IMR-90 (cell line): ENCODE data around the gene OCEL1. TPM values are rescaled to one million over a fixed set of nuclear protein-coding genes. Genes with fewer than 3 reads are reported as not detected.
A peak's percentile ranks its signal among the peaks of the same experiment; 100 is the strongest.

Experiments used
- ATAC-seq: fragments of 200-7000 bp; cut with Tn5 transposase; 2 replicates; pipeline ENCODE4 v1.9.1; 2020; ENCODE audit warnings: low read depth, mild to moderate bottlenecking, moderate library complexity
- BruUV-seq: library from RNA; stranded (reverse); fragments of 400-500 nt; replicated peaks from 2 replicates; lab custom pipeline; 2021; lab: Mats Ljungman, UMichigan
- CTCF ChIA-PET: fragments of 300-600 bp; formaldehyde crosslinking; extraction: SDS; loops from one replicate; lab custom pipeline; 2021; ENCODE audit warnings: antibody characterized with exemption; lab: Yijun Ruan, JAX
- POLR2A ChIA-PET: fragments of 300-600 bp; sonication (Branson Sonifier 250); formaldehyde crosslinking; loops from one replicate; lab custom pipeline; 2022; ENCODE audit warnings: antibody characterized with exemption; ENCODE audit not compliant: unreplicated experiment; lab: Charles Lee
- DNase-seq: peaks from one replicate; pipeline ENCODE4 v3.0.0; 2013
- H2AFZ ChIP-seq: replicated peaks from 2 replicates; pipeline ENCODE3; 2013; ENCODE audit warnings: low read length, mild to moderate bottlenecking; ENCODE audit not compliant: poor library complexity
- H2AK5ac ChIP-seq: 2 replicates; pipeline ENCODE4 v1.6.1; 2013; ENCODE audit warnings: low read depth, low read length, inconsistent platforms
- H2AK9ac ChIP-seq: replicated peaks from 2 replicates; pipeline ENCODE3; 2013; ENCODE audit warnings: mild to moderate bottlenecking, low read depth, low read length, moderate library complexity; ENCODE audit not compliant: poor library complexity
- H2BK120ac ChIP-seq: 2 replicates; pipeline ENCODE4 v1.6.1; 2013; ENCODE audit warnings: low read depth, low read length, inconsistent platforms
- H2BK15ac ChIP-seq: 3 replicates; pipeline ENCODE4 v1.6.1; 2013; ENCODE audit warnings: low read depth, low read length, inconsistent platforms
- H2BK20ac ChIP-seq: 2 replicates; pipeline ENCODE4 v1.6.1; 2013; ENCODE audit warnings: low read depth, mild to moderate bottlenecking, inconsistent platforms, low read length, moderate library complexity
- H2BK5ac ChIP-seq: 2 replicates; pipeline ENCODE4 v1.6.1; 2013; ENCODE audit warnings: mild to moderate bottlenecking, low read depth, low read length, inconsistent platforms; ENCODE audit not compliant: poor library complexity, severe bottlenecking
- H3K14ac ChIP-seq: replicated peaks from 2 replicates; pipeline ENCODE4 v1.6.1; 2013; ENCODE audit warnings: low read depth, low read length, inconsistent platforms
- H3K18ac ChIP-seq: 2 replicates; pipeline ENCODE4 v1.6.1; 2013; ENCODE audit warnings: low read depth, low read length, control low read depth
- H3K23ac ChIP-seq: 2 replicates; pipeline ENCODE4 v1.6.1; 2013; ENCODE audit warnings: low read depth, low read length, inconsistent platforms
- H3K27ac ChIP-seq: 2 replicates; pipeline ENCODE4 v1.5.1; 2013; ENCODE audit warnings: mild to moderate bottlenecking, control low read depth, low read length; ENCODE audit not compliant: insufficient read depth
- H3K27me3 ChIP-seq: 2 replicates; pipeline ENCODE4 v1.6.1; 2013; ENCODE audit warnings: low read length; ENCODE audit not compliant: control insufficient read depth, insufficient read depth
- H3K36me3 ChIP-seq: 2 replicates; pipeline ENCODE4 v1.6.1; 2013; ENCODE audit warnings: low read length, mixed read lengths; ENCODE audit not compliant: control insufficient read depth, insufficient read depth
- H3K4ac ChIP-seq: 2 replicates; pipeline ENCODE4 v1.6.1; 2013; ENCODE audit warnings: low read depth, low read length, inconsistent platforms
- H3K4me1 ChIP-seq: 2 replicates; pipeline ENCODE4 v1.6.1; 2013; ENCODE audit warnings: low read length, mixed read lengths; ENCODE audit not compliant: control insufficient read depth, insufficient read depth
- H3K4me2 ChIP-seq: 2 replicates; pipeline ENCODE4 v1.6.1; 2013; ENCODE audit warnings: low read depth, mild to moderate bottlenecking, control low read depth, low read length, moderate library complexity
- H3K4me3 ChIP-seq: 2 replicates; pipeline ENCODE4 v1.5.1; 2013; ENCODE audit warnings: low read depth, mild to moderate bottlenecking, control low read depth, low read length, moderate library complexity; ENCODE audit not compliant: insufficient read depth
- H3K56ac ChIP-seq: 2 replicates; pipeline ENCODE4 v1.6.1; 2013; ENCODE audit warnings: low read length, inconsistent platforms; ENCODE audit not compliant: insufficient read depth; ENCODE audit errors: extremely low read depth
- H3K79me1 ChIP-seq, 2 experiments: 2 replicates each; pipeline ENCODE4 v1.6.1; 2013; ENCODE audit warnings: low read length in 2 of 2, inconsistent platforms in 1 of 2, low read depth in 1 of 2
- H3K9ac ChIP-seq: 2 replicates; pipeline ENCODE4 v1.6.1; 2013; ENCODE audit warnings: low read depth, low read length, control low read depth
- H3K9me1 ChIP-seq: 2 replicates; pipeline ENCODE4 v1.6.1; 2013; ENCODE audit warnings: low read length, inconsistent platforms; ENCODE audit not compliant: insufficient read depth
- H3K9me3 ChIP-seq: 2 replicates; pipeline ENCODE4 v1.6.1; 2013; ENCODE audit warnings: low read length; ENCODE audit not compliant: control insufficient read depth, insufficient read depth
- H4K20me1 ChIP-seq: 2 replicates; pipeline ENCODE4 v1.6.1; 2013; ENCODE audit warnings: low read length, inconsistent platforms; ENCODE audit not compliant: insufficient read depth
- H4K5ac ChIP-seq: 2 replicates; pipeline ENCODE4 v1.6.1; 2013; ENCODE audit warnings: mild to moderate bottlenecking, low read depth, low read length, control low read depth
- H4K8ac ChIP-seq, 2 experiments: 2 replicates each; pipeline ENCODE4 v1.6.1; 2013; ENCODE audit warnings: low read depth in 2 of 2, low read length in 2 of 2, control low read depth in 1 of 2, inconsistent platforms in 1 of 2
- H4K91ac ChIP-seq: 2 replicates; pipeline ENCODE4 v1.6.1; 2013; ENCODE audit warnings: low read depth, low read length, inconsistent platforms; ENCODE audit not compliant: insufficient read depth
- BHLHE40 ChIP-seq: fragments of 150-350 bp; IDR thresholded peaks from 2 replicates; pipeline ENCODE4 v1.6.1; 2016; ENCODE audit warnings: mild to moderate bottlenecking, low read depth, low read length
- CEBPB ChIP-seq: IDR thresholded peaks from 2 replicates; pipeline ENCODE4 v1.6.1; 2012; ENCODE audit warnings: low read depth, low read length, improper control_type of control experiment
- CHD1 ChIP-seq: IDR thresholded peaks from 2 replicates; pipeline ENCODE4 v1.6.1; 2012; ENCODE audit warnings: low read depth, low read length, improper control_type of control experiment
- CTCF ChIP-seq: conservative IDR thresholded peaks from 2 replicates; pipeline ENCODE4 v1.5.1; 2012; ENCODE audit warnings: mild to moderate bottlenecking, low read depth, low read length, improper control_type of control experiment
- MAFK ChIP-seq: IDR thresholded peaks from 2 replicates; pipeline ENCODE4 v1.6.1; 2012; ENCODE audit warnings: low read depth, low read length, improper control_type of control experiment
- MAZ ChIP-seq: IDR thresholded peaks from 2 replicates; pipeline ENCODE4 v1.6.1; 2012; ENCODE audit warnings: low read depth, mild to moderate bottlenecking, low read length, improper control_type of control experiment, moderate library complexity, borderline replicate concordance
- MXI1 ChIP-seq: IDR thresholded peaks from 2 replicates; pipeline ENCODE4 v1.6.1; 2012; ENCODE audit warnings: low read depth, mild to moderate bottlenecking, low read length, moderate library complexity, borderline replicate concordance
- POLR2A ChIP-seq: IDR thresholded peaks from 2 replicates; pipeline ENCODE4 v1.6.1; 2012; ENCODE audit warnings: mild to moderate bottlenecking, low read depth, low read length
- RAD21 ChIP-seq: IDR thresholded peaks from 2 replicates; pipeline ENCODE4 v1.6.1; 2012; ENCODE audit warnings: low read length, improper control_type of control experiment
- RCOR1 ChIP-seq: IDR thresholded peaks from 2 replicates; pipeline ENCODE4 v1.6.1; 2012; ENCODE audit warnings: mild to moderate bottlenecking, low read length, improper control_type of control experiment; ENCODE audit not compliant: insufficient replicate concordance
- SMC3 ChIP-seq: fragments of 150-350 bp; IDR thresholded peaks from 2 replicates; pipeline ENCODE4 v1.6.1; 2016; ENCODE audit warnings: low read depth, mild to moderate bottlenecking, antibody characterized with exemption, low read length, moderate library complexity
- USF2 ChIP-seq: fragments of 150-350 bp; IDR thresholded peaks from 2 replicates; pipeline ENCODE4 v1.6.1; 2017; ENCODE audit warnings: mild to moderate bottlenecking, antibody characterized with exemption, low read length, low read depth
- WGBS, 2 experiments: methylation state at CpG; one replicate each; pipeline versions ENCODE4 v1.1.5 to v1.1.7; 2013; ENCODE audit warnings: missing lambda C conversion rate in 2 of 2; ENCODE audit not compliant: insufficient read length in 1 of 2; ENCODE audit errors: extremely low coverage in 2 of 2; 5-methylcytosine and 5-hydroxymethylcytosine counted together
- dilution Hi-C: fragments of 300-500 bp; cut with HindIII; formaldehyde crosslinking; loops from one replicate; pipeline ENCODE4 v1.14.3; 2018; ENCODE audit warnings: low sequenced_read_pairs; ENCODE audit not compliant: unreplicated experiment
- in situ Hi-C: fragments of 300-500 bp; cut with MboI; formaldehyde crosslinking; loops from 3 replicates; pipeline ENCODE4 v1.14.3; 2019; ENCODE audit warnings: low sequenced_read_pairs, inconsistent platforms, mixed read lengths
- intact Hi-C: fragments of 100-400 bp; cut with micrococcal nuclease; formaldehyde crosslinking; loops from 2 replicates; pipeline ENCODE4 v1.10.0; 2022
- polyA plus RNA-seq, 3 experiments: library from polyadenylated mRNA; depleted of rRNA; stranded (reverse); fragments of >200 nt; gene quantifications; 2 replicates each; pipeline ENCODE4 v1.2.3, GENCODE V29; 2012; ENCODE audit warnings: low replicate concordance in 1 of 3
- total RNA-seq: library from RNA; depleted of rRNA; stranded (reverse); fragments of >200 nt; gene quantifications from 2 replicates; pipeline ENCODE4 v1.2.3, GENCODE V29; 2012

Gene OCEL1
- total and polyA plus RNA-seq, 2 of the 4 experiments (the other 2 are of a cell fraction) = 1.1 to 7.2 TPM

GRCh38 chr19:17235971-17236777 is 10.1 kb downstream of the OCEL1 start:
- intact Hi-C loops (no loop called here), dilution Hi-C loops (no loop called here), in situ Hi-C loops (no loop called here)
- Histone ChIP-seq H2BK120ac (peak overlapping the region; percentile 44; the same call in 1 of the 2 replicates), H3K9ac (peak overlapping the region; percentile 43; the same call in 1 of the 2 replicates), H4K8ac (peak overlapping the region; percentile 75 to 93; a peak in 3 of 4 replicates), H3K4ac (peak overlapping the region; percentile 89), H3K79me1 (peaks cover 39 to 64% of the 10 kb centered on the region in 2 experiments), H3K4me3 (peak overlapping the region; percentile 54), H3K4me2 (peak overlapping the region; percentile 33), H3K4me1 (peaks cover 12% of the 10 kb centered on the region), H4K91ac (peak overlapping the region; percentile 66), H4K5ac (no peak overlapping the region), H2BK20ac (no peak overlapping the region), H3K18ac (no peak overlapping the region), H3K56ac (no peak overlapping the region; the same call in 1 of the 2 replicates), H3K36me3 (peaks cover 34% of the 10 kb centered on the region), H3K9me1 (peaks cover 5% of the 10 kb centered on the region), H3K23ac (peak overlapping the region; percentile 48; the same call in 1 of the 2 replicates), H2AFZ (peak overlapping the region; percentile 91), H2AK9ac (peak overlapping the region; percentile 96), H2AK5ac (peak overlapping the region; percentile 66), H3K27me3 (no peaks in the 10 kb centered on the region), H3K9me3 (no peaks in the 10 kb centered on the region), H2BK15ac (no peak overlapping the region; the same call in 2 of the 3 replicates), H4K20me1 (peaks cover 16% of the 10 kb centered on the region), H3K14ac (peak overlapping the region; percentile 68; the same call in 1 of the 2 replicates), H2BK5ac (peak overlapping the region; percentile 27), H3K27ac (peak overlapping the region; percentile 36)
- DNase-seq (peak; percentile 29), ATAC-seq (peak; percentile 62)
- WGBS, 2 experiments = no CpG with 5 or more reads among the region's 27 CpGs
- CTCF ChIA-PET = interaction anchor here (0.6 kb wide), 1 partner anchor 184 kb away, joined by 3 read pairs; no protein-coding TSS in a partner anchor
- TF ChIP-seq BHLHE40 = no peak
- TF ChIP-seq POLR2A = no peak
- no peak for TF ChIP-seq RCOR1
- TF ChIP-seq CEBPB = no peak
- no peak for TF ChIP-seq RAD21
- TF ChIP-seq MAZ = no peak
- TF ChIP-seq USF2 = no peak
- no peak for TF ChIP-seq MXI1
- no peak for TF ChIP-seq SMC3
- no peak for TF ChIP-seq CHD1
- no peak for TF ChIP-seq MAFK
- TF ChIP-seq CTCF = no peak
- BruUV-seq = no TSS peak
- POLR2A ChIA-PET = interaction anchor here (1.0 kb wide), 1 partner anchor 9 kb away, joined by 3 read pairs; no protein-coding TSS in a partner anchor
